NCI-H2171 treated with DMSO at 0.1 percent for 48 hours (cell line): Measurements from ENCODE around the gene UBR4.

ENCODE experiments used
- DNase-seq: peaks from one replicate; lab custom pipeline; 2025; lab: John Stamatoyannopoulos, UW

Gene UBR4

DNA sequence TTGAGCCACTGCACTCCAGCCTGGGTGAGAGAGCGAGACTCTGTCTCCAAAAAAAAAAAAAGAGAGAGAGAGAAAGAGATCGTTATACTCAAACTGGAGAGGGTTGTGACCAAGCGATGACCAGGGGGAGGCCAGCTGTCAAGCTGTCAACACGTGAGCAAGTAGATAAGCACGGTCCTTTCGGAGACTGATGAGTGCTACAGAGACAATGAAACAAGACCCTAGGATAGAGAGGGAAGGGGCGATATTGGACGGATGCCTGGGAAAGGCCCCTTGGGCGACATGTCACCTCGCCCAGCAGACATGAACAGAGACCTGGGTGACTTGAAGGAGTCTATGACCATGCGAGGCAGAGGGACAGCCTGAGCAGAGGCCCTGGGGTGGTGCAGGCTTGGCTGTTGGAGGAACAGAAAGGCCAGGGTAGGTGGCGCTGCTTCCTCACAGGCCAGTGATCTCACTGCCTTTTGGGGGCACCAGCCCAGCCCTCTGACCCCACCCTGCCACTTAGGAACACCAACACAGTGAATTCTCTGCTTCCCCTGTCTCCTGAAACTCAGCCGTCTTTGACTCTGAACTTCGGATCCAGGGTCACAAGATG is 152.8 kb downstream of the UBR4 start:
- no peak for DNase-seq

- no peak for DNase-seq
Measured at GRCh38 chr1:19055701-19056100, 154.4 kb downstream of the UBR4 start.

- DNase-seq, result no peak
Measured at GRCh38 chr1:19055001-19055400, 155.1 kb downstream of the UBR4 start.

GRCh38 chr1:19054216-19054615 is 155.8 kb downstream of the UBR4 start:
- DNase-seq, result no peak

GRCh38 chr1:19053486-19053885 is 156.6 kb downstream of the UBR4 start:
- DNase-seq, result no peak

- no peak for DNase-seq
Measured at GRCh38 chr1:19049798-19050197, 160.3 kb downstream of the UBR4 start.

DNA sequence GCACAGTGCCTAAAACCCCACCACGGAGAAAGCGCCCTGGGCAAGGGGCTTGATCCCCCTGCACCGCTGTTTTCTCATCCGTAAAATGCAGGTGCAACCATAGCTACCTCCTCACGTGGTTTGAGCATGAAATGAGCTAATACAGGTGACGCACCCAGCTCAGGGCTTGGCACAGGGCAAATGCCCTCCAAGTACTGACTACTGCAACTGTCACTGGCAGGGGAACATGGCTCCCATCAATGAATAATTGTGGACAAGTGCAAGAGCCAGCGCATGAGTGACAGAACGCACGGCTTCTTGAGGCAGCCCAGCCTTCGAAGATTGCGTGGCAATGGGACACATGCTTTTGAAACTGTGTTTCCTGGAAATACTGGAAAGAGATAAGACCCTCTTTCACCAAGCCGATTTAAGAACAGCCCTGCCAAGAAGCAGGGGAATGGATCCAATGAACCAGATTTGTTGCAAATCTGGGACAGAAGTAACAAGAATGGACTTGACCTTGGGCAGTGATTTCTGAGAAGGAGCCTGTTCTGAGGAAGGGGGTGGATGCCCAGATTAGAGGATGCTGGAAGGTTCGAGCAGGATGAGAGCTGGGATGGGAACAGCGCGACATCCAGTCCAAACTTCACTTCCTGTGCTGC is 160.8 kb downstream of the UBR4 start:
- no peak for DNase-seq

GRCh38 chr1:19046972-19047731 is 162.9 kb downstream of the UBR4 start:
- no peak for DNase-seq

DNA sequence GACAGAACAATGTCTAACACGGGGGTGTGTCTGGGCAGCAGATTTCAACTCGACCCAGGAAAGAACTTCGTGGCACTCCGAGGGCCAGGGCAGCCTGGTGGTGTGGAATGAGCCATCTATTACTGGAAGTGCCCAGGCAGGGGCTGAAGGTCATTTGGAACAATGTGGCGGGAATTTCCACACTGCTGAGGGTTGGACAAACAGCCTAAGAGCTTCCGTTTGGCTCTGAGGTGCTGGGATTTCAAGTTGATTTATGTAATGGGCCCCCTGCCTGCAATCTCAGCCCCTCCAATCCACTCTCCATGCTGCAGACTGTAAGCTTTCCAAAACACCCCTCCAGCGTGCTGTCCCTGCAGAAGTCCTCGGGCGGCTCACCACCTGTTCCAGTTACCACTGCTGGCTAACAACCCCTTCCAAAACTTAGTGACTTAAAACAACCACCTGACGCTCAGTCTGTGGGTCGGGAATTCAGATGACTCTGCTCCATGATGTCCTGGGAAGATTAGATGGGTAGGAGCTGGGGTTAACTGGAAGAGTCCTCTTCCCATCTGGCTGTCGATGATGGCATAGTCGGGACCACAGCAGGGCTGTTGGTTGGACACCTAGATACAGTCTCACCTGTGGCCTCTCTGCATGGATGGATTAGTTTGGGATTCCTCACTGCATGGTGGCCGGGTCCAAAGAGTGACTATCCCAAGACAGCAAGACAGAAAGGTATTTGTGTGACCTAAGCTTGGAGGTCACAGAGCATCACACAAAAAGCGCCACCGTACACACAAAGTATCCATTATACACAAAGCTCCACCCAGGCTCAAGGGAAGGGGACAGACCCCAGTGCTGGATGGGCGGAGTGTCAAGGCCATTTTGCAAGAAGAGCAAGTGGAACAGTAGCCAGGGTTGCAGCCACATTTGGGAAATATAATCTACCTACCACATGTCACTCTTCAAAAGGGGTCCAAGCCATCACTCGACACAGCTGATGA is 163.9 kb downstream of the UBR4 start:
- DNase-seq, result no peak

DNA sequence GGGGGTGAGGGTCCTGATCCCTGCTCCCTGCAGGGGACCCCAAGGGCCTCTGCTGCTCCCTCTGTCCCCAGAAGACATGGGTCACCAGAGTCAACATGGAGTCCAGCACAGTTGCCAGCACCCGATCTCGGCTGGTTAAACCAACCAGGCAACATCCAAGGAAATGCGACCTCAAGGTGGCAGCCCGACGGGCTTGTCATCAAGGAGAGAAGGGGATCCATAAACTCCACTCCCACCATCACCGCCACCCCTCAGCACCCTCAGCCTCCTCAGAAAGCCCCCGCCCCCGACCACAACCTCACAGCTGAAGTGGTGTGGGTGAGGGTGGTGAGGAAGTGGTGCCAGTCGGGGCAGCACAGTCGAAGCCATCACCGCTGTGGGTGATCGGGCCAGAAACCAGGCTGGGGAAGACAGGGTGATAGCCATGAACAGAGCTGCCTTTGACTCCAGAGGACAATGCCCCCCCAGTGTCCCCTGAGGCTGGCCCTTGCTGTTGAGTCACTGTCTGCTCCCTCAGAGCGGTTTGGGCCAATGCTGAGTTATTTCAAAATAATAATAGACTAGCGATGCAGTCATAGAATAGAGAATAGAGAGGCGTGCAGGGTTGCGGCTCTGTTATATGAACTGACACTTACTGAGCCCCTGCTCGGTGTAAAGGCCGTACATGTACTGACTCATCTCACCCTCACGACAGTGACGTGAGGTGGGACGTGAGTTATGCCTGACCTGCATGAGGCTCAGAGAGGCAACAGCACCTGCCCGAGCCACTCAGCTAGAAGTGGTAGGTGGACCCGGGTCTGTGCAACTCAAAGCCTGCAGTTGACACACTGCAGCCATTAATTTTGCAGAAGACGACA is 164.9 kb downstream of the UBR4 start:
- DNase-seq, result no peak

DNA sequence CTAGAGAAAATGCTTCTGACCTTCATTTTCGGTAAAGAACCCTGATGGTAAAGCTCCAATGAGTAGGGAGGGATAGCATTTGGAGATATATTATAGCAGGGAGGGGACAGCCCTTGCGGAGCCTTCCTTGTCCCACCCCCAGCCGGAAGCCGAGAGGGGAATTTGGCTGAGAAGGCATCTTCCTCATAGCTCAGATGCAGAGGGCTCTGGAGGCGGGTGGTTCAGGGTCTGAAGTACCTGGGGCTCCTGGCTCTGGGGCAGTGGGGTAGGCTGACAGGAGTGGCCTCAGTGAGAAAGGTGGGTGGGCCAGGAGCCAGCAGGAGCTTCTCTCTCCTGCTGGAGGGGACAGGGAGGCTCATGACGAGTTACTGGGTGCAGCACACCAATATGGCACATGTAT is 165.6 kb downstream of the UBR4 start:
- DNase-seq, result no peak

- DNase-seq, result no peak
Measured at GRCh38 chr1:19043579-19044443, 166.3 kb downstream of the UBR4 start.

DNA sequence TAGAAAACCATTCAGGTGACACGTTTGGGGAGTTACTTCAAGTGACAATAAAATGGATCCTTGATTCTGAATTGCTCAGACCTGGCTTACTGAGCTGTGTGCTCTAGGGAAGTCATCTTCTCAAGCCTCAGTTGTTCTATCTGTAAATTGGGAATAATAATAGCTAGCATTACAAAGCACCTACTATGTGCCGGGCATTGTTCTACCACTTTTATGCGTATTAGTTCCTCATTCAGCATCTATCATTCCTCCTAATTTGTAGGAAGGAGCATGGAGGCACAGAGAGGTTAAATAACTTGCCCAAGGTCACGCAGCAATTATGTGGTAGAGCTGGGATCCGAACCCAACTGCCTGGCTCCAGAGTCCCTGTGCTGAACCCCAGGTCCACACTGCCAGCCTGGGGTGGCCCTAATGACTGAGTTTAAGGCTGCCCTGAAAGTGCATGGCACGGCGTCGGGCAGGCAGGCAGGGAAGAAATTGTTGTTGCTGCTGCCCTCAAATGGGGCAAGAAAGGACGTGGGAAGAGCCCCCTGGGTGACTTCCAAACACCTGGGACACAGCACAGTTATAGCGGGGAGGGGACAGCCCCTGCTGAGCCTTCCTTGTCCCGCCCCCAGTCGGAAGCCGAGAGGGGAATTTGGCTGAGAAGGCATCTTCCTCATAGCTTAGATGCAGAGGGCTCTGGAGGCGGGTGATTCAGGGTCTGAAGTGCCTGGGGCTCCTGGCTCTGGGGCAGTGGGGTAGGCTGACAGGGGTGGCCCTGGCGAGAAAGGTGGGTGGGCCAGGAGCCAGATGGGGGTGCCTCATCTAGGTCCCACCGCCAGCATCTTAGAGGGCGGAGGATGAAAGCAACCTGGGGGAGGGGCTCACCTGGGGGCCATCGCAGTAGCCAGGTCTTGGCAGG is 167.1 kb downstream of the UBR4 start:
- no peak for DNase-seq

DNA sequence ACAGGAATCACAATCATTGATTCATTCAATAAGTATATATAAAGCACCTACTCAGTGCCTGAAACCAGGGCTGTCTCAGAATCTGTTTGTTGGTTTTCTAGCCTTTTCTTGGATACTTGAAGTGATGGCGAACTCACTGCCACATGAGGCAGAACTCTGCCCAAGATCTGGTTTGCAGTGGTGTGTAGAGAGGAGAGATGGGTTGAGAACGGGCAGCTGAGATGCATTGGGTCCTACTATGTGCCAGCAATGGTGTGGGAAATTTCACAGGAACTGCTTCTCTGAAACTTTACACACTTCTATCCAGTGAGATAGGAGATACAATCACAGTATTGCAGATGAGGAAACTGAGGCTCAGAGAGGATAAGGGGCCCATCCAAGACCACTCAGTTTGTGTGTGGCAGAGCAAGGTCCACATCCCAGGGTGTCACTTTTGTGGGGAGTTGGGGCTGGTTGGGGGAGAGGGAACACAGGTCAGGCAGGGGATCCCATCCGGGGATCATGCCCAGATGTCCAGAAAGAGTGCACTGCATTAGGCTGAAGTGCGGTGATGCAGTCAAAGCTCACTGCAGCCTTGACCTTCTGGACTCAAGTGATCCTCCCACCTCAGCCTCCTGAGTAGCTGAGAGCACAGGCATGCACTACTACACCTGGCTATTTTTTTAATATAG is 169.9 kb downstream of the UBR4 start:
- DNase-seq, result no peak

GRCh38 chr1:19038732-19039131 is 171.3 kb downstream of the UBR4 start:
- no peak for DNase-seq

- DNase-seq, result no peak
Measured at GRCh38 chr1:19038096-19038495, 172.0 kb downstream of the UBR4 start.

- no peak for DNase-seq
Measured at GRCh38 chr1:19037659-19038058, 172.4 kb downstream of the UBR4 start.

GRCh38 chr1:19036813-19037605 is 173.1 kb downstream of the UBR4 start:
- DNase-seq, result no peak
